PC-3 (cell line): ENCODE results near the gene CD163L1.

Source experiments
- EZH2 ChIP-seq: fragments of 300-600 bp; sonication (generic); IDR thresholded peaks from one replicate; pipeline ENCODE4 v1.6.1; 2017; ENCODE audit warnings: antibody characterized with exemption, mild to moderate bottlenecking, low read length; ENCODE audit not compliant: unreplicated experiment
- TF ChIP-seq, protein P1 (sequence below): fragments of 300-600 bp; sonication (generic); conservative IDR thresholded peaks from 2 replicates; pipeline ENCODE4 v1.5.1; 2017; ENCODE audit warnings: antibody characterized with exemption, low read depth, mild to moderate bottlenecking, low read length

DNA sequence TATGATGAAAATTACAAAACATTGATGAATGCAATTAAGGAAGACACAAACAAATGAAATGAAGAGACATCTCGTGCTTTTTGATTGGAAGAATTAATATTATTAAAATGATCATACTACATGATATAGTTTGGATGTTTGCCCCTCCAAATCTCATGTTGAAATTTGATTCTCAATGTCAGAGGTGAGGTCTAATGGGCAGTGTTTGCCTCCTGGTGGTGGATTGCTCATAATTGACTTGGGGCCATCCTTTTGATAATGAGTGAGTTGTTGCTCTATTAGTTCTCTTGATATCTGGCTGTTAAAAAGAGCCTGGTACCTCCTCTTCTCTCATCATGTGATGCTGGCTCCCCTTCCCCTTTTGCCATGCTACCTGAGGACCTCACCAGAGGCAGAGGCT is 56.7 kb downstream of the CD163L1 start:
- TF ChIP-seq, protein P1, sequence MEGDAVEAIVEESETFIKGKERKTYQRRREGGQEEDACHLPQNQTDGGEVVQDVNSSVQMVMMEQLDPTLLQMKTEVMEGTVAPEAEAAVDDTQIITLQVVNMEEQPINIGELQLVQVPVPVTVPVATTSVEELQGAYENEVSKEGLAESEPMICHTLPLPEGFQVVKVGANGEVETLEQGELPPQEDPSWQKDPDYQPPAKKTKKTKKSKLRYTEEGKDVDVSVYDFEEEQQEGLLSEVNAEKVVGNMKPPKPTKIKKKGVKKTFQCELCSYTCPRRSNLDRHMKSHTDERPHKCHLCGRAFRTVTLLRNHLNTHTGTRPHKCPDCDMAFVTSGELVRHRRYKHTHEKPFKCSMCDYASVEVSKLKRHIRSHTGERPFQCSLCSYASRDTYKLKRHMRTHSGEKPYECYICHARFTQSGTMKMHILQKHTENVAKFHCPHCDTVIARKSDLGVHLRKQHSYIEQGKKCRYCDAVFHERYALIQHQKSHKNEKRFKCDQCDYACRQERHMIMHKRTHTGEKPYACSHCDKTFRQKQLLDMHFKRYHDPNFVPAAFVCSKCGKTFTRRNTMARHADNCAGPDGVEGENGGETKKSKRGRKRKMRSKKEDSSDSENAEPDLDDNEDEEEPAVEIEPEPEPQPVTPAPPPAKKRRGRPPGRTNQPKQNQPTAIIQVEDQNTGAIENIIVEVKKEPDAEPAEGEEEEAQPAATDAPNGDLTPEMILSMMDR: no peak
- TF ChIP-seq EZH2: no peak
